OCI-LY7 (cell line): ENCODE measurements around the gene BCLAF1. TPM values are rescaled to one million over a fixed set of nuclear protein-coding genes. Genes with fewer than 3 reads are reported as not detected.

Experiments used
- BruUV-seq: library from RNA; stranded (reverse); fragments of 400-500 nt; replicated peaks from 2 replicates; lab custom pipeline; 2021; lab: Mats Ljungman, UMichigan
- CTCF ChIA-PET: fragments of 300-600 bp; sonication (Branson Sonifier 250); formaldehyde crosslinking; loops from one replicate; lab custom pipeline; 2022; ENCODE audit warnings: antibody characterized with exemption; ENCODE audit not compliant: unreplicated experiment; lab: Charles Lee
- POLR2A ChIA-PET: fragments of 300-600 bp; sonication (Branson Sonifier 250); formaldehyde crosslinking; loops from one replicate; lab custom pipeline; 2022; ENCODE audit warnings: antibody characterized with exemption; lab: Charles Lee
- DNase-seq: peaks from one replicate; pipeline ENCODE4 v3.0.0-alpha.2; 2015; ENCODE audit warnings: low spot score
- H2AFZ ChIP-seq: fragments of 200-600 bp; sonication (generic), shearing (Covaris generic); 2 replicates; pipeline ENCODE4 v1.6.1; 2014; ENCODE audit warnings: mild to moderate bottlenecking, antibody characterized with exemption, low read length, moderate library complexity
- H3K27ac ChIP-seq: fragments of 200-600 bp; sonication (generic); 2 replicates; pipeline ENCODE4 v1.5.1; 2014; ENCODE audit warnings: mixed run types, low read depth, mild to moderate bottlenecking, moderate library complexity, low read length, inconsistent platforms; ENCODE audit not compliant: poor library complexity, severe bottlenecking
- H3K36me3 ChIP-seq: fragments of 200-600 bp; sonication (generic); 2 replicates; pipeline ENCODE4 v1.6.1; 2014; ENCODE audit warnings: mild to moderate bottlenecking, antibody characterized with exemption, low read length, moderate library complexity, mixed read lengths; ENCODE audit not compliant: insufficient read depth
- H3K4me1 ChIP-seq: fragments of 200-600 bp; sonication (generic); 2 replicates; pipeline ENCODE4 v1.5.1; 2014; ENCODE audit warnings: mild to moderate bottlenecking, low read length; ENCODE audit not compliant: insufficient read depth, poor library complexity, severe bottlenecking
- H3K4me2 ChIP-seq: fragments of 200-600 bp; sonication (generic); 2 replicates; pipeline ENCODE4 v1.6.1; 2014; ENCODE audit warnings: mild to moderate bottlenecking, low read length
- H3K4me3 ChIP-seq: fragments of 200-600 bp; sonication (generic); 2 replicates; pipeline ENCODE4 v1.5.1; 2014; ENCODE audit warnings: mild to moderate bottlenecking, low read depth, low read length; ENCODE audit not compliant: poor library complexity, severe bottlenecking
- H3K79me2 ChIP-seq: fragments of 200-600 bp; sonication (generic); 2 replicates; pipeline ENCODE4 v1.6.1; 2016; ENCODE audit warnings: low read depth, mild to moderate bottlenecking, low read length, moderate library complexity, mixed read lengths; ENCODE audit not compliant: insufficient read depth
- H3K9me2 ChIP-seq: fragments of 200-600 bp; sonication (generic); 2 replicates; pipeline ENCODE4 v1.6.1; 2016; ENCODE audit warnings: mild to moderate bottlenecking, low read length, mixed read lengths; ENCODE audit not compliant: insufficient read depth
- H3K9me3 ChIP-seq: fragments of 200-600 bp; sonication (generic); 2 replicates; pipeline ENCODE4 v1.6.1; 2014; ENCODE audit warnings: mild to moderate bottlenecking, mixed run types, low read length, mixed read lengths
- H4K20me1 ChIP-seq: fragments of 200-600 bp; sonication (generic); 2 replicates; pipeline ENCODE4 v1.6.1; 2014; ENCODE audit warnings: mild to moderate bottlenecking, antibody characterized with exemption, low read length, moderate library complexity, mixed read lengths; ENCODE audit not compliant: insufficient read depth
- CTCF ChIP-seq: fragments of 200-600 bp; sonication (generic); conservative IDR thresholded peaks from 2 replicates; pipeline ENCODE4 v1.5.1; 2014; ENCODE audit warnings: mild to moderate bottlenecking, antibody characterized with exemption, low read length, moderate library complexity, mixed read lengths
- EZH2phosphoT487 ChIP-seq: fragments of 200-600 bp; sonication (generic); IDR thresholded peaks from 2 replicates; pipeline ENCODE4 v1.6.1; 2018; ENCODE audit warnings: low read depth, borderline replicate concordance, mild to moderate bottlenecking, mixed run types, antibody characterized with exemption, low read length, moderate library complexity, mixed read lengths
- intact Hi-C: fragments of 100-400 bp; cut with micrococcal nuclease; formaldehyde crosslinking; loops from one replicate; pipeline ENCODE4 v1.10.0; 2022; ENCODE audit not compliant: unreplicated experiment
- total RNA-seq, 2 experiments: library from RNA; depleted of rRNA in 1 of 2; stranded (reverse); fragments of >200 nt in 1 of 2; shearing (Covaris generic) in 1 of 2; gene quantifications; 2 replicates each; pipeline ENCODE4 v1.2.3, GENCODE V29; 2014 to 2022

BCLAF1 gene
- total RNA-seq, 2 experiments from 2014 or later = 130 to 186 TPM

- Histone ChIP-seq H3K9me3 (no peaks in the 10 kb centered on the region), H3K27ac (no peak overlapping the region), H3K79me2 (no peaks in the 10 kb centered on the region), H3K4me1 (no peaks in the 10 kb centered on the region), H4K20me1 (no peaks in the 10 kb centered on the region), H3K36me3 (peaks cover 93% of the 10 kb centered on the region), H3K9me2 (no peaks in the 10 kb centered on the region), H3K4me2 (no peak overlapping the region), H3K4me3 (no peak overlapping the region), H2AFZ (no peak overlapping the region)
- BruUV-seq = no TSS peak
- no peak for TF ChIP-seq EZH2phosphoT487
- TF ChIP-seq CTCF = no peak
- intact Hi-C loops = no loop called here
- CTCF ChIA-PET = no interaction called here
- POLR2A ChIA-PET = interaction anchor here (0.8 to 1.2 kb wide), 2 partner anchors 10 to 41 kb away, joined by 3 to 5 read pairs; no protein-coding TSS in a partner anchor
- no peak for DNase-seq
These were observed 53.0 kb downstream of the BCLAF1 start for GRCh38 chr6:136236466-136237293.

GRCh38 chr6:136235233-136235564 is 54.4 kb downstream of the BCLAF1 start:
- BruUV-seq = no TSS peak
- TF ChIP-seq CTCF (no peak), EZH2phosphoT487 (no peak)
- intact Hi-C loops = no loop called here
- H3K4me2 ChIP-seq = no peak overlapping the region
- H3K9me2 ChIP-seq = no peaks in the 10 kb centered on the region
- H3K9me3 ChIP-seq = no peaks in the 10 kb centered on the region
- H3K27ac ChIP-seq = no peak overlapping the region
- H3K4me1 ChIP-seq = no peaks in the 10 kb centered on the region
- DNase-seq = no peak
- peaks cover 94% of the 10 kb centered on the region for H3K36me3 ChIP-seq
- no peaks in the 10 kb centered on the region for H4K20me1 ChIP-seq
- POLR2A ChIA-PET = interaction anchor here (0.5 kb wide), 1 partner anchor 307 kb away, joined by 3 read pairs; no protein-coding TSS in a partner anchor
- CTCF ChIA-PET = no interaction called here
- no peak overlapping the region for H3K4me3 ChIP-seq
- H3K79me2 ChIP-seq = no peaks in the 10 kb centered on the region
- H2AFZ ChIP-seq = no peak overlapping the region

GRCh38 chr6:136232701-136233100 is 56.9 kb downstream of the BCLAF1 start:
- TF ChIP-seq CTCF (no peak), EZH2phosphoT487 (no peak)
- POLR2A ChIA-PET = interaction anchor here (0.5 to 1.7 kb wide), 5 partner anchors 10 to 1088 kb away, joined by 3 to 7 read pairs (median 3); partner anchors contain the start of genes BCLAF1 and MTFR2
- no peaks in the 10 kb centered on the region for H3K9me2 ChIP-seq
- H4K20me1 ChIP-seq = no peaks in the 10 kb centered on the region
- CTCF ChIA-PET = no interaction called here
- no peak overlapping the region for H3K4me2 ChIP-seq
- H3K4me3 ChIP-seq = no peak overlapping the region
- H3K4me1 ChIP-seq = peaks cover 14% of the 10 kb centered on the region
- no peak for DNase-seq
- no TSS peak for BruUV-seq
- H3K9me3 ChIP-seq = no peaks in the 10 kb centered on the region
- H3K79me2 ChIP-seq = no peaks in the 10 kb centered on the region
- intact Hi-C loops = no loop called here
- no peak overlapping the region for H2AFZ ChIP-seq
- peaks cover 80% of the 10 kb centered on the region for H3K36me3 ChIP-seq
- H3K27ac ChIP-seq = no peak overlapping the region
